Heart left ventricle (tissue), 13 donors: ENCODE measurements around the gene USP48.

ENCODE experiments used
- CTCF ChIP-seq, 12 donors: fragments of 200-600 bp; sonication (generic) in 4 of 12; IDR thresholded peaks; one replicate each; pipeline versions ENCODE4 v1.5.0 to v1.8.0; 2018 to 2022; ENCODE audit warnings: antibody characterized with exemption in 12 of 12, mild to moderate bottlenecking in 5 of 12
- POLR2A ChIP-seq, 2 donors: fragments of 450-650 bp; IDR thresholded peaks; one replicate each; pipeline ENCODE4 v1.6.1; 2017; ENCODE audit warnings: antibody characterized with exemption in 2 of 2, mild to moderate bottlenecking in 2 of 2, moderate library complexity in 2 of 2
- donor health status: ischemic (EF 13 %, LVEDD 7.1; RV severe dilation, severe dysfunction).
- donor health status: DM: no; HTN: yes; CAD: no.
- donor health status: DM: no; HTN: no; CAD: no.
- donor health status: ischemic (EF 25% LVEDD 6.9; RV normal size, moderate dysfunction).
- donor health status: ischemic (EF 25% LVEDD 5.7; RV mildly dilated, moderate dysfunction).
- donor health status: ischemic (EF 35%, LVEDD 5.7; RV mildly dilated, moderate dysfunction).
- donor health status: nonischemic (EF 11% LVEDD 7.7; RV severe dilation, severe dysfunction).
- donor health status: DM: yes; HTN: yes; CAD: no.
- donor health status: PGD.
- donor health status: ischemic (EF 29% LVEDD 5.4; RV normal size, mild dysfunction).
- donor health status: nonischemic (EF 23%, LVEDD 6.1; RV moderate dilation, normal function).

DNA sequence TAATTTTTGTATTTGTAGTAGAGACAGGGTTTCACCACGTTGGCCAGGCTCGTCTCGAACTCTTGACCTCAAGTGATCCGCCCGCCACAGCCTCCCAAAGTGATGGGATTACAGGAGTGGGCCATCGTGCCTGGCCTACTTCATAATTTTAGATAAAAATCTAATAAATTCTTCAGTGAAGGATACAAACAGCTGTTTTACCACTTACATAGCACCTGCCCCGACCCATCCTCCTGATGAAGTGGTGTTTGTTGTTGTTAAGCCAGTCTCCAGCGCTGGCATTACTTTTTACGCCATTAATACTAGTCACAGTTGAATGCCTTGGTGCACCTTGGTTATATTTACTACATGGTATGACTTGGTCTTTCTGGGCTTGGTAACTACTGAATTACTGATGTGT lies 101.5 kb downstream of the USP48 start:
- TF ChIP-seq CTCF (IDR thresholded peaks at IDR 0.05) (no peak), POLR2A (IDR thresholded peaks at IDR 0.05) (no peak)
